Activated naive CD8-positive, alpha-beta T cell treated with anti-CD3 and anti-CD28 coated beads, Interleukin-2, amount 50 U/mL, for 16 hours (primary cell): ENCODE data around the gene SPSB4.
A peak's percentile ranks its signal among the peaks of the same experiment; 100 is the strongest.

ENCODE experiments used
- DNase-seq: peaks from one replicate; pipeline ENCODE4 v3.0.0-alpha.2; 2020; ENCODE audit warnings: low read depth, low spot score

Gene SPSB4

GRCh38 chr3:141150931-141151330 is 99.8 kb downstream of the SPSB4 start:
- DNase-seq, result no peak

GRCh38 chr3:141151439-141151838 is 100.3 kb downstream of the SPSB4 start:
- DNase-seq, result no peak

GRCh38 chr3:141152130-141152529 is 101.0 kb downstream of the SPSB4 start:
- no peak for DNase-seq

- DNase-seq, result no peak
These were observed 101.9 kb downstream of the SPSB4 start for GRCh38 chr3:141152801-141153678.

- no peak for DNase-seq
These were observed 102.5 kb downstream of the SPSB4 start for GRCh38 chr3:141153679-141153966.

- DNase-seq, result no peak
These were observed 113.7 kb downstream of the SPSB4 start for GRCh38 chr3:141164852-141165251.

GRCh38 chr3:141167681-141168080 is 116.5 kb downstream of the SPSB4 start:
- DNase-seq, result no peak

GRCh38 chr3:141170678-141171295 is 119.6 kb downstream of the SPSB4 start:
- DNase-seq, result no peak

- no peak for DNase-seq
These were observed 123.5 kb downstream of the SPSB4 start for GRCh38 chr3:141174674-141175073.

- no peak for DNase-seq
These were observed 125.6 kb downstream of the SPSB4 start for GRCh38 chr3:141176775-141177174.

- DNase-seq, result no peak
These were observed 126.9 kb downstream of the SPSB4 start for GRCh38 chr3:141178026-141178425.

GRCh38 chr3:141178551-141178950 is 127.4 kb downstream of the SPSB4 start:
- DNase-seq, result no peak

- no peak for DNase-seq
These were observed 128.8 kb downstream of the SPSB4 start for GRCh38 chr3:141179983-141180382.

- DNase-seq, result no peak
These were observed 130.0 kb downstream of the SPSB4 start for GRCh38 chr3:141181196-141181595.

GRCh38 chr3:141181819-141182218 is 130.7 kb downstream of the SPSB4 start:
- no peak for DNase-seq

GRCh38 chr3:141183606-141184005 is 132.5 kb downstream of the SPSB4 start:
- DNase-seq, result no peak

GRCh38 chr3:141184430-141184829 is 133.3 kb downstream of the SPSB4 start:
- DNase-seq, result no peak

- no peak for DNase-seq
These were observed 140.1 kb downstream of the SPSB4 start for GRCh38 chr3:141191097-141191749.

- DNase-seq, result peak; percentile 96
These were observed 141.2 kb downstream of the SPSB4 start for GRCh38 chr3:141192345-141192744.

GRCh38 chr3:141193066-141193830 is 142.1 kb downstream of the SPSB4 start:
- no peak for DNase-seq
